ENCODE results near the gene AGBL4. TPM values are rescaled to one million over a fixed set of nuclear protein-coding genes. Genes with fewer than 3 reads are reported as not detected.

Gene AGBL4
- total and polyA plus RNA-seq, 9 of the 15 experiments (the other 6 are each of a cell fraction or from before 2014, with no cell fraction given) = 0.11 TPM; not detected in 7

GRCh38 chr1:48582408-48582807, 1441.3 kb downstream of the AGBL4 start:
- TF ChIP-seq GMEB1 (CRISPR knock-in tag; IDR thresholded peaks at IDR 0.05) = no peak
- TF ChIP-seq BCOR (IDR thresholded peaks at IDR 0.05) = no peak
- TF ChIP-seq NRF1 (conservative IDR thresholded peaks at IDR 0.05 in 1 of 2, IDR thresholded peaks at IDR 0.05 in 1 of 2) = no peak
- no peak for TF ChIP-seq RBM25 (IDR thresholded peaks at IDR 0.05; ENCODE audit: low read depth, low read length, severe bottlenecking)
- no peak for TF ChIP-seq ATF4 (CRISPR knock-in tag; IDR thresholded peaks at IDR 0.05)
- no peak for TF ChIP-seq ZNF511 (CRISPR knock-in tag; IDR thresholded peaks at IDR 0.05)
- TF ChIP-seq MITF (IDR thresholded peaks at IDR 0.05) = no peak
- Histone ChIP-seq H3K27ac (ENCODE audit: extremely low read depth, low read depth, low read length) (no peak overlapping the region), H3K36me3 (ENCODE audit: control insufficient read depth, insufficient read depth, low read length) (no peaks in the 10 kb centered on the region), H3K27me3 (ENCODE audit: control insufficient read depth in 2 of 2, insufficient read depth in 2 of 2, low read length in 2 of 2) (no peaks in the 10 kb centered on the region), H3K4me3 (no peak overlapping the region), H3K9me3 (replicated peaks; ENCODE audit: control insufficient read depth, insufficient read depth, low read depth, low read length) (no peaks in the 10 kb centered on the region; the same call in 1 of the 2 replicates), H3K4me1 (replicated peaks in 1 of 2; ENCODE audit: control insufficient read depth in 2 of 2, insufficient read depth in 2 of 2, low read length in 2 of 2) (no peaks in the 10 kb centered on the region), H4K20me1 (replicated peaks; ENCODE audit: control insufficient read depth, insufficient read depth, low read length) (no peaks in the 10 kb centered on the region), H3K4me2 (ENCODE audit: insufficient read depth, low read length) (no peak overlapping the region), H3K9me1 (ENCODE audit: control insufficient read depth, insufficient read depth, low read length) (no peaks in the 10 kb centered on the region), H3K9ac (ENCODE audit: insufficient read depth in 1 of 2, low read depth in 2 of 2, low read length in 2 of 2) (no peak overlapping the region), H3K79me2 (ENCODE audit: control insufficient read depth, insufficient read depth, low read length) (no peaks in the 10 kb centered on the region), H2AFZ (ENCODE audit: low read depth, low read length) (no peak overlapping the region)
- no peak for DNase-seq (ENCODE audit: extremely low read depth in 1 of 4, low spot score in 3 of 4)
- intact Hi-C loops (cut with micrococcal nuclease) = no loop called here
- no peak for ATAC-seq
- BruUV-seq (replicated peaks) = no TSS peak
- POLR2A ChIA-PET = interaction anchor here (0.7 kb wide), 1 partner anchor 496 kb away, joined by 3 read pairs; no protein-coding TSS in a partner anchor
- 3% methylated on average over 3 of the region's 3 CpGs for WGBS (ENCODE audit: insufficient coverage, low coverage, missing lambda C conversion rate)
- in situ Hi-C loops (cut with MboI) = no loop called here
- CTCF ChIA-PET (ENCODE audit: low intra/inter-chr PET ratio) = no interaction called here
- FAIRE-seq = no peak
